ENCODE results near the gene SCN9A.

Gene SCN9A

DNA sequence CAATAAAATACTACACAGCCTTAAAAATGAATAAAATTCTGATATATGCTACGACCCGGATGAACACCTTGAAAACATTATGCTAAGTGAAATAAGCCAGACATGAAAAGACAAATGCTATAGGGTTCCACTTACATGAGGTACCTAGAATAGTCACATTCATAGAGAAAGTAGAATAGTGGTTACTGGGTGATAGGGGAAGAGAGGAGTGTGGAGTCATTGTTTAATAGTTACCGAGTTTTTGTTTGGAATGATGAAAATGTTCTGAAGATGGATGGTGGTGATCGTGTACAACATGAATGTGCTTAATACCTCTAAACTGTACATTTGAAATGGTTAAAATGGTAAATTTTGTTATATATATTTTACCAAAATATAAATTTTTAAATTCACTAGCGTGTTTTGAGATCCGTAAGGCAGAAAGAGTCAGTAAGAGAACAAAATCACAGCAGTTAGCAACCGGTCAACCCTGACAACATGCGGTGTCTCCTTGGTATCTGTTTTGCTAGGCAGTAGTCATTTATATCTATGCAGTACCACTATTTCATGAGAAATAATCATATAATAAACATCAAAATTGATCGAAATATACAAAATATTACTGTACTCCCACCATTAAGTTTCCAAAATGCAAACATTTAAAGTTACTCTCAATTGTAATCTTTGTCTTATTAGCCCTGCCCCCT, 11.1 kb downstream of the SCN9A start:
- CTCF ChIA-PET, result interaction anchor here (2.0 kb wide), 1 partner anchor 20 kb away, joined by 11 read pairs; no protein-coding TSS in a partner anchor
- POLR2A ChIA-PET, result no interaction called here
- TF ChIP-seq ZNF670 (tag by site-specific recombination; IDR thresholded peaks at IDR 0.05; ENCODE audit: low read depth) (no peak), EGR2 (tag by site-specific recombination; IDR thresholded peaks at IDR 0.05; ENCODE audit: low read depth) (no peak), BCL11A (tag by site-specific recombination; IDR thresholded peaks at IDR 0.05; ENCODE audit: low read depth) (no peak), ZNF529 (tag by site-specific recombination; IDR thresholded peaks at IDR 0.05; ENCODE audit: insufficient replicate concordance) (no peak), MZF1 (tag by site-specific recombination; IDR thresholded peaks at IDR 0.05; ENCODE audit: borderline replicate concordance) (no peak), ZNF510 (tag by site-specific recombination; IDR thresholded peaks at IDR 0.05; ENCODE audit: insufficient replicate concordance) (no peak), ZNF404 (tag by site-specific recombination; IDR thresholded peaks at IDR 0.05) (no peak), ZNF623 (tag by site-specific recombination; IDR thresholded peaks at IDR 0.05) (no peak)
- TF ChIP-seq, protein P1, sequence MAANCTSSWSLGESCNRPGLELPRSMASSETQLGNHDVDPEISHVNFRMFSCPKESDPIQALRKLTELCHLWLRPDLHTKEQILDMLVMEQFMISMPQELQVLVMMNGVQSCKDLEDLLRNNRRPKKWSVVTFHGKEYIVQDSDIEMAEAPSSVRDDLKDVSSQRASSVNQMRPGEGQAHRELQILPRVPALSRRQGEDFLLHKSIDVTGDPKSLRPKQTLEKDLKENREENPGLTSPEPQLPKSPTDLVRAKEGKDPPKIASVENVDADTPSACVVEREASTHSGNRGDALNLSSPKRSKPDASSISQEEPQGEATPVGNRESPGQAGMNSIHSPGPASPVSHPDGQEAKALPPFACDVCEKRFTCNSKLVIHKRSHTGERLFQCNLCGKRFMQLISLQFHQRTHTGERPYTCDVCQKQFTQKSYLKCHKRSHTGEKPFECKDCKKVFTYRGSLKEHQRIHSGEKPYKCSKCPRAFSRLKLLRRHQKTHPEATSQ (tag by site-specific recombination; IDR thresholded peaks at IDR 0.05), result no peak
- TF ChIP-seq, protein P2, sequence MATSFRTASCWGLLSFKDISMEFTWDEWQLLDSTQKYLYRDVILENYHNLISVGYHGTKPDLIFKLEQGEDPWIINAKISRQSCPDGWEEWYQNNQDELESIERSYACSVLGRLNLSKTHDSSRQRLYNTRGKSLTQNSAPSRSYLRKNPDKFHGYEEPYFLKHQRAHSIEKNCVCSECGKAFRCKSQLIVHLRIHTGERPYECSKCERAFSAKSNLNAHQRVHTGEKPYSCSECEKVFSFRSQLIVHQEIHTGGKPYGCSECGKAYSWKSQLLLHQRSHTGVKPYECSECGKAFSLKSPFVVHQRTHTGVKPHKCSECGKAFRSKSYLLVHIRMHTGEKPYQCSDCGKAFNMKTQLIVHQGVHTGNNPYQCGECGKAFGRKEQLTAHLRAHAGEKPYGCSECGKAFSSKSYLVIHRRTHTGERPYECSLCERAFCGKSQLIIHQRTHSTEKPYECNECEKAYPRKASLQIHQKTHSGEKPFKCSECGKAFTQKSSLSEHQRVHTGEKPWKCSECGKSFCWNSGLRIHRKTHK (tag by site-specific recombination; IDR thresholded peaks at IDR 0.05), result no peak
- TF ChIP-seq, protein P3, sequence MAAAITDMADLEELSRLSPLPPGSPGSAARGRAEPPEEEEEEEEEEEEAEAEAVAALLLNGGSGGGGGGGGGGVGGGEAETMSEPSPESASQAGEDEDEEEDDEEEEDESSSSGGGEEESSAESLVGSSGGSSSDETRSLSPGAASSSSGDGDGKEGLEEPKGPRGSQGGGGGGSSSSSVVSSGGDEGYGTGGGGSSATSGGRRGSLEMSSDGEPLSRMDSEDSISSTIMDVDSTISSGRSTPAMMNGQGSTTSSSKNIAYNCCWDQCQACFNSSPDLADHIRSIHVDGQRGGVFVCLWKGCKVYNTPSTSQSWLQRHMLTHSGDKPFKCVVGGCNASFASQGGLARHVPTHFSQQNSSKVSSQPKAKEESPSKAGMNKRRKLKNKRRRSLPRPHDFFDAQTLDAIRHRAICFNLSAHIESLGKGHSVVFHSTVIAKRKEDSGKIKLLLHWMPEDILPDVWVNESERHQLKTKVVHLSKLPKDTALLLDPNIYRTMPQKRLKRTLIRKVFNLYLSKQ (tag by site-specific recombination; IDR thresholded peaks at IDR 0.05; ENCODE audit: borderline replicate concordance), result no peak
- peaks cover 8% of the 10 kb centered on the region for H3K4me1 ChIP-seq (ENCODE audit: control insufficient read depth, insufficient read depth, low read length)
- no peak overlapping the region for H3K27ac ChIP-seq (ENCODE audit: extremely low read depth, low read depth, low read length)
- no peak overlapping the region for H3K4me3 ChIP-seq (ENCODE audit: low read depth, low read length)
- H3K9me3 ChIP-seq (ENCODE audit: control insufficient read depth, insufficient read depth, low read depth, low read length), result no peaks in the 10 kb centered on the region
- no peaks in the 10 kb centered on the region for H3K36me3 ChIP-seq (ENCODE audit: control insufficient read depth in 2 of 2, insufficient read depth in 1 of 2, low read length in 2 of 2)

DNA sequence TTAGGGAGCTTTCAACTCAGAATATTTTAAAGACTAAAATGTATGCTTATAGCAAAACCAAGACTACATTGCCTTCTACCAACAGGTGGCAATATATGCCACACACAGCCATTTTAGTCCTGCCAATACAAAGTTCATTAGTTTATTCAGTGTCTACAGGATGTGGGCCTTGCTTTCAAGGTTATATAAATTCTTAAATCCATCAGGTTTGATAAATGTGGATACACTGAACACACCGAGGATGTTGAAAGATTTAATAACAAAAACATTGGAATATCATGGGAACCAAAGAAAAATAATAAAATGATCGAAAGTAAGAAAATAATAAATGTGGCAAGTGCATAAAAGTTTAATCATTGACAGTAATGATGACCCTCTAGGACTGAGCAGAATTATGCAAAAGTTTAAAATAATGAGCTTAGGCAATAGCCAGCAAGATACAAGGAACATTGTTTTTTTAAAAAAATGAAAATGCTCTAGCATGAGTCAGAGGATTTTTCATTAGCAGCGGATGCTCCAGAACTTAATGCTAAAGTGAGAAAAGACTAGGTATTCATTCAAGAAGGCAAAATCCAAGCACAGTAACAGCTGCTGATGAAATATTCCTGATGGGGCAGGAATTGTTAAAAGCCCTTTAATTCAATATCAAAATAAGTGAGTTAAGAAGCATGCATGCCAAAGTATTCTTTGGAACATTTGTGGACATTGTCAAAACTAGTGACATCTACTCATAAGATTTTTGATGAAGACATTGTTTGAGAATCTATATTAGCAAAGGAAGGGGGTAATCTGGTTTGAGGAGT, 14.2 kb downstream of the SCN9A start:
- Histone ChIP-seq H3K9me3 (ENCODE audit: control insufficient read depth, insufficient read depth, low read depth, low read length) (no peaks in the 10 kb centered on the region), H3K36me3 (ENCODE audit: control insufficient read depth in 2 of 2, insufficient read depth in 1 of 2, low read length in 2 of 2) (no peaks in the 10 kb centered on the region), H3K27ac (ENCODE audit: extremely low read depth, low read depth, low read length) (no peak overlapping the region), H3K4me3 (ENCODE audit: low read depth, low read length) (no peak overlapping the region), H3K4me1 (ENCODE audit: control insufficient read depth, insufficient read depth, low read length) (peaks cover 8% of the 10 kb centered on the region)
- ChIA-PET CTCF (interaction anchor here (0.6 to 3.0 kb wide), 30 partner anchors 10 to 1150 kb away, joined by 3 to 25 read pairs (median 4); partner anchors contain the start of gene SCN9A), POLR2A (no interaction called here)
- TF ChIP-seq SCRT2 (tag by site-specific recombination; IDR thresholded peaks at IDR 0.05) (peak; percentile 41; the same call in 1 of the 2 replicates), ZNF654 (tag by site-specific recombination; IDR thresholded peaks at IDR 0.05; ENCODE audit: low read depth) (peak; percentile 40), ZNF221 (tag by site-specific recombination; IDR thresholded peaks at IDR 0.05; ENCODE audit: borderline replicate concordance) (no peak)
- TF ChIP-seq, protein P4, sequence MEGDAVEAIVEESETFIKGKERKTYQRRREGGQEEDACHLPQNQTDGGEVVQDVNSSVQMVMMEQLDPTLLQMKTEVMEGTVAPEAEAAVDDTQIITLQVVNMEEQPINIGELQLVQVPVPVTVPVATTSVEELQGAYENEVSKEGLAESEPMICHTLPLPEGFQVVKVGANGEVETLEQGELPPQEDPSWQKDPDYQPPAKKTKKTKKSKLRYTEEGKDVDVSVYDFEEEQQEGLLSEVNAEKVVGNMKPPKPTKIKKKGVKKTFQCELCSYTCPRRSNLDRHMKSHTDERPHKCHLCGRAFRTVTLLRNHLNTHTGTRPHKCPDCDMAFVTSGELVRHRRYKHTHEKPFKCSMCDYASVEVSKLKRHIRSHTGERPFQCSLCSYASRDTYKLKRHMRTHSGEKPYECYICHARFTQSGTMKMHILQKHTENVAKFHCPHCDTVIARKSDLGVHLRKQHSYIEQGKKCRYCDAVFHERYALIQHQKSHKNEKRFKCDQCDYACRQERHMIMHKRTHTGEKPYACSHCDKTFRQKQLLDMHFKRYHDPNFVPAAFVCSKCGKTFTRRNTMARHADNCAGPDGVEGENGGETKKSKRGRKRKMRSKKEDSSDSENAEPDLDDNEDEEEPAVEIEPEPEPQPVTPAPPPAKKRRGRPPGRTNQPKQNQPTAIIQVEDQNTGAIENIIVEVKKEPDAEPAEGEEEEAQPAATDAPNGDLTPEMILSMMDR (tag by site-specific recombination; IDR thresholded peaks at IDR 0.05), result peak; percentile 24; the same call in 1 of the 2 replicates
- TF ChIP-seq, protein P5, sequence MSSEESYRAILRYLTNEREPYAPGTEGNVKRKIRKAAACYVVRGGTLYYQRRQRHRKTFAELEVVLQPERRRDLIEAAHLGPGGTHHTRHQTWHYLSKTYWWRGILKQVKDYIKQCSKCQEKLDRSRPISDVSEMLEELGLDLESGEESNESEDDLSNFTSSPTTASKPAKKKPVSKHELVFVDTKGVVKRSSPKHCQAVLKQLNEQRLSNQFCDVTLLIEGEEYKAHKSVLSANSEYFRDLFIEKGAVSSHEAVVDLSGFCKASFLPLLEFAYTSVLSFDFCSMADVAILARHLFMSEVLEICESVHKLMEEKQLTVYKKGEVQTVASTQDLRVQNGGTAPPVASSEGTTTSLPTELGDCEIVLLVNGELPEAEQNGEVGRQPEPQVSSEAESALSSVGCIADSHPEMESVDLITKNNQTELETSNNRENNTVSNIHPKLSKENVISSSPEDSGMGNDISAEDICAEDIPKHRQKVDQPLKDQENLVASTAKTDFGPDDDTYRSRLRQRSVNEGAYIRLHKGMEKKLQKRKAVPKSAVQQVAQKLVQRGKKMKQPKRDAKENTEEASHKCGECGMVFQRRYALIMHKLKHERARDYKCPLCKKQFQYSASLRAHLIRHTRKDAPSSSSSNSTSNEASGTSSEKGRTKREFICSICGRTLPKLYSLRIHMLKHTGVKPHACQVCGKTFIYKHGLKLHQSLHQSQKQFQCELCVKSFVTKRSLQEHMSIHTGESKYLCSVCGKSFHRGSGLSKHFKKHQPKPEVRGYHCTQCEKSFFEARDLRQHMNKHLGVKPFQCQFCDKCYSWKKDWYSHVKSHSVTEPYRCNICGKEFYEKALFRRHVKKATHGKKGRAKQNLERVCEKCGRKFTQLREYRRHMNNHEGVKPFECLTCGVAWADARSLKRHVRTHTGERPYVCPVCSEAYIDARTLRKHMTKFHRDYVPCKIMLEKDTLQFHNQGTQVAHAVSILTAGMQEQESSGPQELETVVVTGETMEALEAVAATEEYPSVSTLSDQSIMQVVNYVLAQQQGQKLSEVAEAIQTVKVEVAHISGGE (tag by site-specific recombination; conservative IDR thresholded peaks at IDR 0.05; ENCODE audit: low read depth), result no peak
